ENCODE data around the gene C3orf18.

The C3orf18 gene

GRCh38 chr3:50604628-50605588 is 37.4 kb upstream of the C3orf18 start:
- no peak overlapping the region for H3K4me3 ChIP-seq (ENCODE audit: low read depth, low read length)
- no peak for DNase-seq (ENCODE audit: low read depth)
- in situ Hi-C loops (cut with HindIII; ENCODE audit: low sequenced_read_pairs), result loop anchor here (5.0 kb wide), 2 partner anchors 33 to 253 kb away; partner anchors contain the start of genes CYB561D2 and NPRL2
- TF ChIP-seq CTCF (IDR thresholded peaks at IDR 0.05; ENCODE audit: low read depth, low read length, missing control alignments), result no peak

GRCh38 chr3:50604110-50604621 is 36.6 kb upstream of the C3orf18 start:
- in situ Hi-C loops (cut with HindIII; ENCODE audit: low sequenced_read_pairs), result no loop called here
- no peak overlapping the region for H3K4me3 ChIP-seq (ENCODE audit: low read depth, low read length)
- no peak for TF ChIP-seq CTCF (IDR thresholded peaks at IDR 0.05; ENCODE audit: low read depth, low read length, missing control alignments)
- no peak for DNase-seq (ENCODE audit: low read depth)

GRCh38 chr3:50603261-50604109 is 35.9 kb upstream of the C3orf18 start:
- no peak overlapping the region for H3K4me3 ChIP-seq (ENCODE audit: low read depth, low read length)
- DNase-seq (ENCODE audit: low read depth), result no peak
- no peak for TF ChIP-seq CTCF (IDR thresholded peaks at IDR 0.05; ENCODE audit: low read depth, low read length, missing control alignments)
- in situ Hi-C loops (cut with HindIII; ENCODE audit: low sequenced_read_pairs), result no loop called here

DNA sequence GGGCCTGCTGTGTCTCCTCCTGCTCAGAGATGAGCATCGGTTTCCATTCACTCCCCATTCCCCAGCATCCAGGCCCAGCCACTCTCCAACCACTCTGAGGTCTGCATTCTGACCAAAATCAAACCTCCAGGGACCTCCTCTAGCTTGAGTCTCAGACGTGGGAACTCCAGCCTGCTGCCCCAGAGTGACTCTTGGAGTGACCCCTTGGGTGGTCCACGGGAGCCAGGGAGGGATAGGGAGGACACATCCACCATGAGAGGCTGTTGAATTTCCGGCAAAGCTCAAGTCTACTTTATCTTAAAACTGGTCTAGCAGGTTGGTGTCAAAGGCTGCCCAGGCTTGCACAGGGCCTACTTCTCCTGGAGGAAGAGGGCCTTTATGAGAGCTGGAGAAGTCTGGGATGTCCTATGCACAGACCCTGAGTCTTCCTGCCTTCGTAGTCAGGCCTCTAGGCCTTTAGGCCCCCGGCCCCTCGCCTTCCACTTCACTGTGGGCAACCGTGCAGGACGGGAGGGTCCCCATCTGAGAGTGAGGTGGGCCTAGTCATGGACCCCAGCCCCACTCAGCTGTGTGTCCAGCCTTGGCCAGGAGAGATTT is 35.1 kb upstream of the C3orf18 start:
- in situ Hi-C loops (cut with HindIII; ENCODE audit: low sequenced_read_pairs), result no loop called here
- DNase-seq (ENCODE audit: low read depth), result no peak
- H3K4me3 ChIP-seq (ENCODE audit: low read depth, low read length), result no peak overlapping the region
- no peak for TF ChIP-seq CTCF (IDR thresholded peaks at IDR 0.05; ENCODE audit: low read depth, low read length, missing control alignments)

DNA sequence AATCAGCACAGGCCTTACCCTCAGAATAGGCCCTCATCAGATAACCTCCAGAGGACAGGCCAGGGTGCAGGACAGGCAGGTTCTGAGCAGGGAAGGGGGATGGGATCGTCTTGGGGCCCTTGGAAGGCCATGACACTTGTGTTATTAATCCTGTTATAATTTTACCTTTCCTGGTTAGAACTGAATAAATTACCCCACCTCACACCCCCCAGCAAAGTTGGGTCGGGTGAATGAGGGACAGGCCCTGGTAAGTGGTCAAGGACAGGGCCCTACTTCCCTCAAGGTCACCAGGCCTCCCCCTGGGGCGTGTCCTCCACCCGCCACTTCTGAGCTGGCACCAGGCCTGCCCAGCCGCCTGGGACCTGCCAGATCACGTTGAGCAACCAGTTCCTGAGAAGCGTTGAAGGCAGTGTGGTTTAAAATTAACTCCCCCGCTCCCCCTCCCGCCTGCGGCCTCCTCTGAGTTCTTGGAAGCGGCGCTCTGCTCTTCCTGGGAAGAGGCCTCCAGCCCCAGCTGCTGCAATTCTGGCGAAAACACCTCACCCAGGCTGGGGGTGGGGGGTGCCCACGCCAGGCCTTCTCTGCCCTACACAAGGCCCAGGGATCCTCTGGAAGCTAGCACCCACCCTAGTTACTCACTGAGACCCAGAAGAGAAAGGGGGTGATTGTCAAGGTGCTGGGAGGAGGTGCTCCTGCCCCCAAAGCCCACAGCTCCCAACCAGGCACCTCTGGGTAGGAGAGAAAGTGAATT is 33.5 kb upstream of the C3orf18 start:
- TF ChIP-seq CTCF (IDR thresholded peaks at IDR 0.05; ENCODE audit: low read depth, low read length, missing control alignments), result no peak
- in situ Hi-C loops (cut with HindIII; ENCODE audit: low sequenced_read_pairs), result no loop called here
- no peak overlapping the region for H3K4me3 ChIP-seq (ENCODE audit: low read depth, low read length)
- peak; percentile 90 for DNase-seq (ENCODE audit: low read depth)

All from astrocyte of the cerebellum (primary cell).